ENCODE results near the gene RAX. TPM values are rescaled to one million over a fixed set of nuclear protein-coding genes. Genes with fewer than 3 reads are reported as not detected.

Gene RAX
- total RNA-seq = not detected

DNA sequence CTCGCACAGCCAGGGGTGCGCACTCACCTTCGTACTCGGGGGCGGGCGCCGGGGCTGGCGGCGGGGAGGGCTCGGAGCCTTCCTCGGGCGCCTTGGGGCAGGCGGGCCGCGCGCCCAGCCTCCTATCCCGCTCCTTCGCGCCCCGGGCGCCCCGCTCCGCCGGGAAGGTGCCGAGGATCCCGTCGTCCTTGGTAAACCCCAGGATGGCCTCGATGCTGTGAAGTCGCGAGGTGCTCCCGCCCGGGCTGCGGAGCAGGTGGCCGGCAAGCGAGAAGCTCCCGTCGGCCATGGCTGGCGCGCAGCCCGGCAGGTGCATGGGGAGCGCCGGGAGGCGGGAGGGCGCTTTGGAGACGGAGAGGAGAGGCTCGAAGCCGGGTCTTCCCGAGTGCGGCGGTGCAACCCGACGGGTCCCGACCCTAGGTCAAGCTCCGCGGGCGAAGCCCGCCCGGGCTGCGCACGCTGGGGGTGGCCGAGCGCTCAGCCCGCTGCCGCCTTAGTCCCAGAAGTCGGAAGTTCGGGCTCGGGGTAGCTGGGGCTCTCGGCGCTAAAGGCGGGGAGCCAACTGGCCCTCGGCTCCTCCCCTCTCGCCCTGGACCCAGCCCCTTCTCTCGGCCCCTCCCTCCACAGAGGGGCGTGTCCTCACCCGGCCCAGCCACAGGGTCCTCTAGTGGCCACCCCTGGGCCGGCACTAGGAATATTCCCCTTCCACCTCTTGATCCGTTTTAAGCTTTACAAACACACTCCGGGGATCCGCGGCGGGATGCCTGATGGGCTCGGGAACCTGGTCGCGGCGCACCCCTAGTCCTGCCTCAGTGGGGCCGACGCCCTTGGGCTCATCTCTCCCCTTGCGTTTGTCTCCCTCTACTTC, at the start of gene RAX:
Gene RAX (minus strand): TSS at position 564 of the 868 bp plus-strand sequence. CDS start 248 bp downstream, at position 316.
- no peak for TF ChIP-seq CTCF (IDR thresholded peaks at IDR 0.05)
- H3K4me3 ChIP-seq = peak within 1 kb of the TSS; percentile 64
- DNase-seq (ENCODE audit: low spot score) (no peak), ATAC-seq (ENCODE audit: insufficient number of reproducible peaks, low FRiP score, low read depth) (no peak)
- H3K27ac ChIP-seq = no peak within 1 kb of the TSS
- no peaks in the 10 kb centered on the region for H3K36me3 ChIP-seq
- peaks cover 38% of the 10 kb centered on the region for H3K27me3 ChIP-seq (replicated peaks; ENCODE audit: insufficient read depth)
- H3K9me3 ChIP-seq = no peaks in the 10 kb centered on the region
- H3K4me1 ChIP-seq (ENCODE audit: control insufficient read depth in 1 of 2, low read depth in 2 of 2) = peaks cover 10 to 31% of the 10 kb centered on the region in 2 donors

DNA sequence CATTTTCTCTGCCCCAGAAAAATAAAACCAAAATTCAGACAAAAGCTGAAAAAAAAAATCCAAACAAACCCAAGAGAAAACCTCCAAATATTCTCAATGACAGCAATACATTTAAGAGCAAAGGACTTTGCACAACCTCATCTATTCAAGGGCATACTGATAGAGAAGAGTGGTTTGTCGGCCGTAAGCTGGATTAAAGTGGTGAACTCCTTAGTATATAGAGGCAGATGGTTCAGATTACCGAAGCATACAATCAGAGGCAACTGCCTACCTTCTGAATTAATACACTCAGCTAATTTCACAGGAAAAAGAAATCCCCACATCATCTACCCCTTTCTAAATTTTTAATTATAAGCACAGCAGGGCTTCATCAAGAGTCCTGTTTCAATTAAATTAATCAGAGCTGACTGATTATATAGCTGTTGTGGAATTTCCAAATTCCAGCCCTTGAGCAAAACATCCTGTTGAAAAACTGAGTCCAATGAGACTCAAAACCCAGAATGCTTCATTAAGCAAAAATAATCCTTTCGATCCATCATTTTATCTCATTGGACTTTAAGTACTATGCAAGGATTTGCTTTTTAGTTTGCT, 45.3 kb upstream of the RAX start, which contains the start of gene CPLX4:
Gene CPLX4 (minus strand): TSS at position 190 of the 591 bp plus-strand sequence. CDS start 187 bp downstream, at position 3.
- Histone ChIP-seq H3K27me3 (replicated peaks; ENCODE audit: insufficient read depth) (no peaks in the 10 kb centered on the region), H3K36me3 (no peaks in the 10 kb centered on the region), H3K4me3 (no peak within 1 kb of the TSS), H3K27ac (no peak within 1 kb of the TSS), H3K4me1 (ENCODE audit: control insufficient read depth in 1 of 2, low read depth in 2 of 2) (no peaks in the 10 kb centered on the region), H3K9me3 (no peaks in the 10 kb centered on the region)
- ATAC-seq (ENCODE audit: insufficient number of reproducible peaks, low FRiP score, low read depth) = no peak
- DNase-seq (ENCODE audit: low spot score) = no peak
- TF ChIP-seq CTCF (IDR thresholded peaks at IDR 0.05) = no peak

- Histone ChIP-seq H3K4me1 (ENCODE audit: control insufficient read depth in 1 of 2, low read depth in 2 of 2) (peaks cover 0 to 7% of the 10 kb centered on the region in 2 donors), H3K27me3 (replicated peaks; ENCODE audit: insufficient read depth) (no peaks in the 10 kb centered on the region), H3K9me3 (no peaks in the 10 kb centered on the region), H3K36me3 (no peaks in the 10 kb centered on the region), H3K4me3 (no peak overlapping the region), H3K27ac (no peak overlapping the region)
- no peak for TF ChIP-seq CTCF (IDR thresholded peaks at IDR 0.05)
- ATAC-seq (ENCODE audit: insufficient number of reproducible peaks, low FRiP score, low read depth) (no peak), DNase-seq (ENCODE audit: low spot score) (no peak)
Measured at GRCh38 chr18:59311631-59312030, 38.4 kb upstream of the RAX start.

DNA sequence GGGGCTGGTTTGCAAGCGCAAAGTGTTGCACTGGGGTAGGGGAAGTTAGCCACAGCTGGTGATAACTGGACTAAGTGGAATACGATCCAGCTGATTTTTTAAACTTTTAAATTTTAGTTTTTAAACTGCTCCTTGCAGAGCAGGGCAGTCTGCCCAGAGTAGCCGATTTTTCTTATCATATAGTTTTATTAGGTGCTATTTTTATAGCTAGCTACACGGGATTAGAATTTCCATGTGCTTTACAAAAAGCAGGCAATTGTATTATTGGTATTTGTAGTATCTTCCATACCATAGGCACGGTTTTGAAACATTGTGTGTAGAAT, 35.6 kb upstream of the RAX start:
- no peak overlapping the region for H3K27ac ChIP-seq
- TF ChIP-seq CTCF (IDR thresholded peaks at IDR 0.05) = no peak
- no peaks in the 10 kb centered on the region for H3K9me3 ChIP-seq
- H3K36me3 ChIP-seq = no peaks in the 10 kb centered on the region
- peak overlapping the region; percentile 9 for H3K4me3 ChIP-seq
- DNase-seq (ENCODE audit: low spot score) = no peak
- no peak for ATAC-seq (ENCODE audit: insufficient number of reproducible peaks, low FRiP score, low read depth)
- H3K27me3 ChIP-seq (replicated peaks; ENCODE audit: insufficient read depth) = no peaks in the 10 kb centered on the region
- H3K4me1 ChIP-seq (ENCODE audit: control insufficient read depth in 1 of 2, low read depth in 2 of 2) = peaks cover 0 to 7% of the 10 kb centered on the region in 2 donors

- H3K4me1 ChIP-seq (ENCODE audit: control insufficient read depth in 1 of 2, low read depth in 2 of 2) = peaks cover 0 to 7% of the 10 kb centered on the region in 2 donors
- DNase-seq (ENCODE audit: low spot score) (no peak), ATAC-seq (ENCODE audit: insufficient number of reproducible peaks, low FRiP score, low read depth) (no peak)
- no peaks in the 10 kb centered on the region for H3K27me3 ChIP-seq (replicated peaks; ENCODE audit: insufficient read depth)
- H3K27ac ChIP-seq = no peak overlapping the region
- no peaks in the 10 kb centered on the region for H3K9me3 ChIP-seq
- H3K36me3 ChIP-seq = no peaks in the 10 kb centered on the region
- peak; percentile 73 for TF ChIP-seq CTCF (IDR thresholded peaks at IDR 0.05)
- H3K4me3 ChIP-seq = peak overlapping the region; percentile 9
Measured at GRCh38 chr18:59308248-59308937, 35.1 kb upstream of the RAX start.

Measured in thoracic aorta (tissue), 2 donors.